Liver (tissue), 9 donors: ENCODE measurements around the gene HIVEP3. TPM values are rescaled to one million over a fixed set of nuclear protein-coding genes. Genes with fewer than 3 reads are reported as not detected.

ENCODE experiments used
- DNase-seq: peaks from one replicate; pipeline ENCODE4 v3.0.0-alpha.2; 2017; ENCODE audit warnings: low spot score
- H3K27ac ChIP-seq, 2 donors: one replicate each; pipeline ENCODE4 v1.7.0; 2013; ENCODE audit warnings: inconsistent platforms in 2 of 2, low read length in 2 of 2, control low read depth in 1 of 2, low read depth in 1 of 2, mild to moderate bottlenecking in 1 of 2
- H3K27me3 ChIP-seq, 4 donors: one replicate each; pipeline versions ENCODE4 v1.6.1 to v1.7.0; 2013; ENCODE audit warnings: low read length in 3 of 4, inconsistent platforms in 1 of 4, mild to moderate bottlenecking in 1 of 4, moderate library complexity in 1 of 4; ENCODE audit not compliant: control insufficient read depth in 4 of 4, insufficient read depth in 4 of 4
- H3K36me3 ChIP-seq, 4 donors: one replicate each; pipeline versions ENCODE4 v1.6.1 to v1.7.0; 2013; ENCODE audit warnings: low read length in 3 of 4, mild to moderate bottlenecking in 3 of 4, low read depth in 1 of 4, moderate library complexity in 1 of 4; ENCODE audit not compliant: control insufficient read depth in 4 of 4, insufficient read depth in 3 of 4
- H3K4me1 ChIP-seq, 4 donors: one replicate each; pipeline versions ENCODE4 v1.6.1 to v1.7.0; 2013; ENCODE audit warnings: low read length in 3 of 4, mild to moderate bottlenecking in 3 of 4, moderate library complexity in 1 of 4; ENCODE audit not compliant: control insufficient read depth in 4 of 4, insufficient read depth in 4 of 4
- H3K4me3 ChIP-seq, 3 donors: one replicate each; pipeline versions ENCODE4 v1.6.1 to v1.7.0; 2013; ENCODE audit warnings: low read length in 3 of 3, control low read depth in 1 of 3, low read depth in 1 of 3, mild to moderate bottlenecking in 1 of 3
- H3K9ac ChIP-seq, 2 donors: one replicate each; pipeline ENCODE4 v1.7.0; 2013; ENCODE audit warnings: low read length in 2 of 2, mild to moderate bottlenecking in 2 of 2, moderate library complexity in 2 of 2, control low read depth in 1 of 2, low read depth in 1 of 2
- H3K9me3 ChIP-seq, 4 donors: one replicate each; pipeline versions ENCODE4 v1.6.1 to v1.7.0; 2013; ENCODE audit warnings: low read length in 3 of 4; ENCODE audit not compliant: control insufficient read depth in 4 of 4
- EGR1 ChIP-seq, 2 donors: IDR thresholded peaks; 2 replicates each; pipeline ENCODE4 v1.6.1; 2016 to 2018; ENCODE audit warnings: antibody characterized with exemption in 2 of 2, low read depth in 2 of 2
- FOXA1 ChIP-seq: IDR thresholded peaks from 2 replicates; pipeline ENCODE4 v1.6.1; 2016; ENCODE audit warnings: antibody characterized with exemption
- FOXA2 ChIP-seq: IDR thresholded peaks from 2 replicates; pipeline ENCODE4 v1.6.1; 2016; ENCODE audit warnings: antibody characterized with exemption
- GABPA ChIP-seq, 2 donors: IDR thresholded peaks in 1 of 2; conservative IDR thresholded peaks in 1 of 2; 2 replicates each; pipeline ENCODE4 v1.6.1; 2016; ENCODE audit warnings: antibody characterized with exemption in 2 of 2, mild to moderate bottlenecking in 1 of 2, moderate library complexity in 1 of 2
- HNF4A ChIP-seq, 2 donors: conservative IDR thresholded peaks; 2 replicates each; pipeline ENCODE4 v1.6.1; 2016; ENCODE audit warnings: antibody characterized with exemption in 2 of 2, mild to moderate bottlenecking in 2 of 2
- HNF4G ChIP-seq: IDR thresholded peaks from 2 replicates; pipeline ENCODE4 v1.6.1; 2016; ENCODE audit warnings: antibody characterized with exemption
- MAX ChIP-seq: IDR thresholded peaks from 2 replicates; pipeline ENCODE4 v1.6.1; 2016; ENCODE audit warnings: antibody characterized with exemption
- RAD21 ChIP-seq, 2 donors: IDR thresholded peaks; 2 replicates each; pipeline ENCODE4 v1.6.1; 2016; ENCODE audit warnings: antibody characterized with exemption in 2 of 2, mild to moderate bottlenecking in 2 of 2
- RXRA ChIP-seq, 2 donors: IDR thresholded peaks; 2 replicates each; pipeline ENCODE4 v1.6.1; 2017 to 2018; ENCODE audit warnings: antibody characterized with exemption in 2 of 2, mild to moderate bottlenecking in 1 of 2
- YY1 ChIP-seq: IDR thresholded peaks from 2 replicates; pipeline ENCODE4 v1.6.1; 2016; ENCODE audit warnings: antibody characterized with exemption, mild to moderate bottlenecking
- WGBS: extraction: QIAGEN DNeasy Blood & Tissue Kit; methylation state at CpG from one replicate; pipeline ENCODE4 v1.1.7; 2013; 5-methylcytosine and 5-hydroxymethylcytosine counted together
- polyA plus RNA-seq, 2 donors: library from polyadenylated mRNA; stranded (reverse) in 1 of 2; unstranded in 1 of 2; fragments of 200-250 nt in 1 of 2; fragments of >200 nt in 1 of 2; fragmentation: Nextera tagmentation in 1 of 2; extraction: Ambion mirVana in 1 of 2; gene quantifications; one replicate each; pipeline versions ENCODE4 v1.2.1 to v1.2.3, GENCODE V29; 2013 to 2015
- total RNA-seq, 2 donors: library from RNA; depleted of rRNA; stranded (reverse); fragments of >200 nt; gene quantifications; one replicate each; pipeline ENCODE4 v1.2.3, GENCODE V29; 2014
- TF ChIP-seq, protein P1 (sequence below): fragments of 150-350 bp; IDR thresholded peaks from 2 replicates; pipeline ENCODE4 v1.5.1; 2017; ENCODE audit warnings: improper control_type of control experiment, low read depth, low read length; ENCODE audit not compliant: missing input control
- TF ChIP-seq, protein P2 (sequence below): IDR thresholded peaks from 2 replicates; pipeline ENCODE4 v1.6.1; 2016; ENCODE audit warnings: antibody characterized with exemption, mild to moderate bottlenecking
- donor health status: healthy.
- donor health status: healthy.
- donor health status: healthy.
- donor health status: healthy.
- donor health status: healthy.

Gene HIVEP3
- total and polyA plus RNA-seq, 4 donors = 0.93 to 1.6 (median 1.4) TPM

GRCh38 chr1:41812051-41812450 lies 106.7 kb downstream of the HIVEP3 start:
- Histone ChIP-seq H3K27ac (no peak overlapping the region), H3K27me3 (no peaks in the 10 kb centered on the region), H3K9ac (no peak overlapping the region), H3K9me3 (no peaks in the 10 kb centered on the region), H3K4me3 (no peak overlapping the region), H3K4me1 (no peaks in the 10 kb centered on the region), H3K36me3 (no peaks in the 10 kb centered on the region)
- 59% methylated on average over 5 of the region's 5 CpGs for WGBS
- TF ChIP-seq, protein P1, sequence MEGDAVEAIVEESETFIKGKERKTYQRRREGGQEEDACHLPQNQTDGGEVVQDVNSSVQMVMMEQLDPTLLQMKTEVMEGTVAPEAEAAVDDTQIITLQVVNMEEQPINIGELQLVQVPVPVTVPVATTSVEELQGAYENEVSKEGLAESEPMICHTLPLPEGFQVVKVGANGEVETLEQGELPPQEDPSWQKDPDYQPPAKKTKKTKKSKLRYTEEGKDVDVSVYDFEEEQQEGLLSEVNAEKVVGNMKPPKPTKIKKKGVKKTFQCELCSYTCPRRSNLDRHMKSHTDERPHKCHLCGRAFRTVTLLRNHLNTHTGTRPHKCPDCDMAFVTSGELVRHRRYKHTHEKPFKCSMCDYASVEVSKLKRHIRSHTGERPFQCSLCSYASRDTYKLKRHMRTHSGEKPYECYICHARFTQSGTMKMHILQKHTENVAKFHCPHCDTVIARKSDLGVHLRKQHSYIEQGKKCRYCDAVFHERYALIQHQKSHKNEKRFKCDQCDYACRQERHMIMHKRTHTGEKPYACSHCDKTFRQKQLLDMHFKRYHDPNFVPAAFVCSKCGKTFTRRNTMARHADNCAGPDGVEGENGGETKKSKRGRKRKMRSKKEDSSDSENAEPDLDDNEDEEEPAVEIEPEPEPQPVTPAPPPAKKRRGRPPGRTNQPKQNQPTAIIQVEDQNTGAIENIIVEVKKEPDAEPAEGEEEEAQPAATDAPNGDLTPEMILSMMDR = peak; percentile 48
- TF ChIP-seq, protein P2, sequence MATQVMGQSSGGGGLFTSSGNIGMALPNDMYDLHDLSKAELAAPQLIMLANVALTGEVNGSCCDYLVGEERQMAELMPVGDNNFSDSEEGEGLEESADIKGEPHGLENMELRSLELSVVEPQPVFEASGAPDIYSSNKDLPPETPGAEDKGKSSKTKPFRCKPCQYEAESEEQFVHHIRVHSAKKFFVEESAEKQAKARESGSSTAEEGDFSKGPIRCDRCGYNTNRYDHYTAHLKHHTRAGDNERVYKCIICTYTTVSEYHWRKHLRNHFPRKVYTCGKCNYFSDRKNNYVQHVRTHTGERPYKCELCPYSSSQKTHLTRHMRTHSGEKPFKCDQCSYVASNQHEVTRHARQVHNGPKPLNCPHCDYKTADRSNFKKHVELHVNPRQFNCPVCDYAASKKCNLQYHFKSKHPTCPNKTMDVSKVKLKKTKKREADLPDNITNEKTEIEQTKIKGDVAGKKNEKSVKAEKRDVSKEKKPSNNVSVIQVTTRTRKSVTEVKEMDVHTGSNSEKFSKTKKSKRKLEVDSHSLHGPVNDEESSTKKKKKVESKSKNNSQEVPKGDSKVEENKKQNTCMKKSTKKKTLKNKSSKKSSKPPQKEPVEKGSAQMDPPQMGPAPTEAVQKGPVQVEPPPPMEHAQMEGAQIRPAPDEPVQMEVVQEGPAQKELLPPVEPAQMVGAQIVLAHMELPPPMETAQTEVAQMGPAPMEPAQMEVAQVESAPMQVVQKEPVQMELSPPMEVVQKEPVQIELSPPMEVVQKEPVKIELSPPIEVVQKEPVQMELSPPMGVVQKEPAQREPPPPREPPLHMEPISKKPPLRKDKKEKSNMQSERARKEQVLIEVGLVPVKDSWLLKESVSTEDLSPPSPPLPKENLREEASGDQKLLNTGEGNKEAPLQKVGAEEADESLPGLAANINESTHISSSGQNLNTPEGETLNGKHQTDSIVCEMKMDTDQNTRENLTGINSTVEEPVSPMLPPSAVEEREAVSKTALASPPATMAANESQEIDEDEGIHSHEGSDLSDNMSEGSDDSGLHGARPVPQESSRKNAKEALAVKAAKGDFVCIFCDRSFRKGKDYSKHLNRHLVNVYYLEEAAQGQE = no peak
- TF ChIP-seq RAD21 (IDR thresholded peaks at IDR 0.05) = peak; percentile 81 to 84
- no peak for DNase-seq

- no peak overlapping the region for H3K4me3 ChIP-seq
- H3K27ac ChIP-seq = no peak overlapping the region
- no peaks in the 10 kb centered on the region for H3K9me3 ChIP-seq
- H3K4me1 ChIP-seq = no peaks in the 10 kb centered on the region
- no peak overlapping the region for H3K9ac ChIP-seq
- TF ChIP-seq FOXA1 = no peak
- no peak for TF ChIP-seq MAX
- TF ChIP-seq HNF4G = no peak
- no peak for TF ChIP-seq YY1
- TF ChIP-seq EGR1 (IDR thresholded peaks at IDR 0.05; ENCODE audit: low read depth in 2 of 2) = no peak
- no peak for TF ChIP-seq RXRA (IDR thresholded peaks at IDR 0.05)
- TF ChIP-seq FOXA2 = no peak
- TF ChIP-seq GABPA (IDR thresholded peaks at IDR 0.05 in 1 of 2, conservative IDR thresholded peaks at IDR 0.05 in 1 of 2) = no peak
- TF ChIP-seq HNF4A (conservative IDR thresholded peaks at IDR 0.05) = no peak
- no peaks in the 10 kb centered on the region for H3K27me3 ChIP-seq
- DNase-seq = no peak
- H3K36me3 ChIP-seq = no peaks in the 10 kb centered on the region
- WGBS = 70% methylated on average over 7 of the region's 7 CpGs
These were observed 107.5 kb downstream of the HIVEP3 start for GRCh38 chr1:41811051-41811795.

- no peak overlapping the region for H3K27ac ChIP-seq
- no peaks in the 10 kb centered on the region for H3K4me1 ChIP-seq
- H3K4me3 ChIP-seq = no peak overlapping the region
- no peaks in the 10 kb centered on the region for H3K27me3 ChIP-seq
- H3K36me3 ChIP-seq = no peaks in the 10 kb centered on the region
- DNase-seq = no peak
- H3K9ac ChIP-seq = no peak overlapping the region
- H3K9me3 ChIP-seq = no peaks in the 10 kb centered on the region
- TF ChIP-seq, protein P2 = peak; percentile 98
- no peak for TF ChIP-seq HNF4A (conservative IDR thresholded peaks at IDR 0.05)
These were observed 108.3 kb downstream of the HIVEP3 start for GRCh38 chr1:41810446-41810845.
